ENCODE measurements around the gene FGFR2. TPM values are rescaled to one million over a fixed set of nuclear protein-coding genes. Genes with fewer than 3 reads are reported as not detected.

Gene FGFR2
- 10 to 100 TPM; 56.0 to 78.1 TPM for total RNA-seq

DNA sequence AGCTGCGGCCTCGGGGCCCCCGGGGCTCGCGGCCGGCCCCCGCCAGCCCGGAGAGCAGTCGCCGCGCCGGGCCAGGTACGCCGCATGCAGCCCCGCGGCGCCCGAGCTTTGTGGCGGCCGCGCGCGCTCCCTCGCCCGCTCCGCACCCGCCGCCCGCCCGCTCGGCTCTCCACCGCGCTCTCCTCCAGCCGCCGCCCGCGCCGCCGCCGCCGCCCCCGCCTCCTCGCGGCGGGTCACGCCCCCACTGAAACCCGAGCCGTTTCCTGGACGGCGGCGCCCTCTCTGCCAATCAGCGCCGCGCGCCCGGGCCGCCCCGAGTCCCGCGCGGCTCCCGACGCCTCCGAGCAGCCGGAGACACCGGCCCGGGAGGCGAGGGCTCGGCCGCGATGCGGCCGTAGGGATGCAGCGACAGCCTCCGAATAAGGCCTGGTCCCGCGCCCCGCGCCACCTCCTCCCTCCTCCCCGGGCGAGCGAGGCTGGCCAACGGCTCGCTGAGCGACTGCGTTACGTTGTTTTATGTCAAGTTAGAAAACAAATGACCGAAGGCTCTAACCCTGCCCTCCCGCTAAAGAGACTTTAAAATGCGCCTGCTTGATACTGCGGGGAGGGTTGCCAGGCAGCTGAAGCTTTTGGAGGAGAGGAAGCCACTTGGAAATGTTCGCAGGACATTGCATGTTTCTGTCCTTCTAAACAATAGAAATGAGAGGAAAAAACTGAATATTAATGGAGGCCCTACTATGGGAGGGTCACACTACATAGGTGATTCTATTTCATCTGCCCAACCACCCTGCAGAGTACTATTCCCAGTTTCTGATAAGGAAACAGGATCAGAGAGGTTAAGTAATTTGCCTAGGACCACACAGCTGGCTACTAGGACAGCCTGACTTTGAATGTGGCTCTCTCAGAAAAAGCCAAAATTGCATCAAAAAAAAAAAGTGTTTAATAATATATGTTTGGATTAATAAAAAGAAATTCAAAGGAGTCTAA is at the start of gene FGFR2:
TSS of gene FGFR2 (minus strand) at position 182 of the 987 bp plus-strand sequence. CDS start 4,627 bp downstream, outside the sequence.
- intact Hi-C loops (cut with DNase I), result no loop called here
- DNase-seq (peak; percentile 79 to 88 (median 81)), ATAC-seq (peak; percentile 91)
- TF ChIP-seq, protein P1, sequence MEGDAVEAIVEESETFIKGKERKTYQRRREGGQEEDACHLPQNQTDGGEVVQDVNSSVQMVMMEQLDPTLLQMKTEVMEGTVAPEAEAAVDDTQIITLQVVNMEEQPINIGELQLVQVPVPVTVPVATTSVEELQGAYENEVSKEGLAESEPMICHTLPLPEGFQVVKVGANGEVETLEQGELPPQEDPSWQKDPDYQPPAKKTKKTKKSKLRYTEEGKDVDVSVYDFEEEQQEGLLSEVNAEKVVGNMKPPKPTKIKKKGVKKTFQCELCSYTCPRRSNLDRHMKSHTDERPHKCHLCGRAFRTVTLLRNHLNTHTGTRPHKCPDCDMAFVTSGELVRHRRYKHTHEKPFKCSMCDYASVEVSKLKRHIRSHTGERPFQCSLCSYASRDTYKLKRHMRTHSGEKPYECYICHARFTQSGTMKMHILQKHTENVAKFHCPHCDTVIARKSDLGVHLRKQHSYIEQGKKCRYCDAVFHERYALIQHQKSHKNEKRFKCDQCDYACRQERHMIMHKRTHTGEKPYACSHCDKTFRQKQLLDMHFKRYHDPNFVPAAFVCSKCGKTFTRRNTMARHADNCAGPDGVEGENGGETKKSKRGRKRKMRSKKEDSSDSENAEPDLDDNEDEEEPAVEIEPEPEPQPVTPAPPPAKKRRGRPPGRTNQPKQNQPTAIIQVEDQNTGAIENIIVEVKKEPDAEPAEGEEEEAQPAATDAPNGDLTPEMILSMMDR (IDR thresholded peaks at IDR 0.05), result no peak
- peak; percentile 41 to 56 (median 51) for TF ChIP-seq POLR2A (IDR thresholded peaks at IDR 0.05)
- 0 to 1% methylated on average over 5 to 73 of the region's 92 CpGs for WGBS, 2 donors
- Histone ChIP-seq H3K27me3 (peaks cover 0 to 12% of the 10 kb centered on the region in 2 donors), H3K27ac (peak within 1 kb of the TSS; percentile 32 to 82 (median 74)), H3K4me3 (peak within 1 kb of the TSS; percentile 13 to 30), H3K36me3 (replicated peaks in 1 of 2; ENCODE audit: insufficient read depth in 1 of 2, low read depth in 2 of 2) (no peaks in the 10 kb centered on the region), H3K9me3 (no peaks in the 10 kb centered on the region), H3K4me1 (peaks cover 18% of the 10 kb centered on the region)

DNA sequence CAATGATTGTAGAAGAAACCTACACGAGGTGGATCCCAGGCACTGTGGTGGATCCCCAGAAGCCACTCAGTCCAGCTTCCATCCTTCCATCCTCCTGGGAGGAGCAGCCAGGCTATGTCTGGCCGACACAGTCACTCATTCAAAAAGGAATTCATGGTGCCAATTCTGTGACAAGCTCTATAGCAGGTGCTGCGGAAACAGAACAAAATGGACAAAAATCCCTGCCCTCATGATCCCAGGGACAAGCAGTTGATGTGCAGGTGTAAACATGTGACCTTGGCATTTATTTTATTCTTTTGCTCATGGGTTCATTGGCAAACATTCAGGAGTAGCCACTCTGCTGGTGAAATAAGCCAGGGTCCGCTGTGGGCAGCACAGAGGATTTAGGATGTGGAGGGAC is 49.2 kb upstream of the FGFR2 start:
- no peaks in the 10 kb centered on the region for H3K36me3 ChIP-seq (replicated peaks in 1 of 2; ENCODE audit: insufficient read depth in 1 of 2, low read depth in 2 of 2)
- DNase-seq, result no peak
- no peaks in the 10 kb centered on the region for H3K4me1 ChIP-seq
- H3K9me3 ChIP-seq, result no peaks in the 10 kb centered on the region
- no peak for ATAC-seq
- intact Hi-C loops (cut with DNase I), result no loop called here
- no peaks in the 10 kb centered on the region for H3K27me3 ChIP-seq
- no peak overlapping the region for H3K27ac ChIP-seq
- no peak overlapping the region for H3K4me3 ChIP-seq
- no peak for TF ChIP-seq POLR2A (IDR thresholded peaks at IDR 0.05)
- TF ChIP-seq, protein P1 (IDR thresholded peaks at IDR 0.05), result no peak
- WGBS, 2 donors, result 64 to 68% methylated on average over 4 of the region's 4 CpGs

DNA sequence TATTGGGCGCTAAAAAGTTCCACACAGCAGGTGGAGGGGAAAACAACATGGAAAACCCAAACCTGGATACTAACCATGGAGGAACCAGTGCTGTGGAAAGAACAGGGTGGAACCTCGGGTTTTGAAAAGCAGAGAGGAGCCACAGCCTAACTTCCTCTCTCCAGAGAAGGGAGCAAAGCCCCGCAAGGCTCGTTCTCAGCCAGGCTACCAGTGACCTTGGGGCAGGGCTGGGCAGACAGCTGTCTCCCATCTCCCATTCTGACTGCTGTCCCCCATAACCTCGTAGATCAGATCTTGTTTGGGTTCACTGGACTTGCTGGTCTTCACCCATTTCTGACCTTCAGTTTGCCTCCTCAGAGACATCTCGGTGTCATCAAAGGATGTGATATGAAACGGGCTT is 47.5 kb upstream of the FGFR2 start:
- Histone ChIP-seq H3K4me1 (no peaks in the 10 kb centered on the region), H3K27ac (no peak overlapping the region), H3K4me3 (no peak overlapping the region), H3K27me3 (no peaks in the 10 kb centered on the region), H3K9me3 (peaks cover 0 to 5% (median 0%) of the 10 kb centered on the region in 3 donors), H3K36me3 (replicated peaks in 1 of 2; ENCODE audit: insufficient read depth in 1 of 2, low read depth in 2 of 2) (no peaks in the 10 kb centered on the region)
- WGBS, 2 donors, result 57 to 81% methylated on average over 7 of the region's 7 CpGs
- no peak for DNase-seq
- TF ChIP-seq, protein P1 (IDR thresholded peaks at IDR 0.05), result no peak
- no peak for TF ChIP-seq POLR2A (IDR thresholded peaks at IDR 0.05)
- no peak for ATAC-seq
- intact Hi-C loops (cut with DNase I), result no loop called here

DNA sequence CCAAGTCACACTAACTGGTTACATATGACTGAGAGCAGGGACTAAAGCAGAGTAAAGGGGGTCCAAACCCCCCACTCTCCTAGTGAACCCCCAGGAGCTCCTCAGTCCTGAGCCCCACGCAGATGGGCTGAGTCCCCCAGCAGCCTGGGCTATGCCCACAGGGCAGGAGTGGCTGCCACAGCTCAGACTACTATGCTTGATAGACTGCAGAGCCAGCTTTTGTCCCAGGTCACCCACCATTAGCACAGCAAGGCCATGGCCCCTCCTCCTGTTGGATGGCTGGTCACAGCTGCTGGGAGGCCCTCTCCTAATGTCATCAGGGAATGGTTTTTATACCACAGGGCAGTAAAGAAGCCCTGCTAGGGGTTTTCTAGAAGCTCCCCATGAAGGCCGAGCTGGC is 46.3 kb upstream of the FGFR2 start:
- TF ChIP-seq, protein P1 (IDR thresholded peaks at IDR 0.05), result no peak
- TF ChIP-seq POLR2A (IDR thresholded peaks at IDR 0.05), result no peak
- WGBS, 2 donors, result 72% methylated on average over 2 of the region's 2 CpGs; no CpG with 5 or more reads in 1 of the 2 donors

More for the DNA sequence above, 46.3 kb upstream of the FGFR2 start:
- DNase-seq, result no peak
- Histone ChIP-seq H3K36me3 (replicated peaks in 1 of 2; ENCODE audit: insufficient read depth in 1 of 2, low read depth in 2 of 2) (no peaks in the 10 kb centered on the region), H3K27ac (no peak overlapping the region), H3K4me3 (no peak overlapping the region), H3K27me3 (no peaks in the 10 kb centered on the region), H3K4me1 (no peaks in the 10 kb centered on the region), H3K9me3 (peaks cover 0 to 5% (median 0%) of the 10 kb centered on the region in 3 donors)
- no peak for ATAC-seq
- intact Hi-C loops (cut with DNase I), result no loop called here
